Measurements from ENCODE around the gene CCDC175. TPM values are rescaled to one million over a fixed set of nuclear protein-coding genes. Genes with fewer than 3 reads are reported as not detected.

The CCDC175 gene
- total RNA-seq, 1 experiment from 2014 or later, result not detected

- CTCF ChIA-PET, result no interaction called here
- RAD21 ChIA-PET (ENCODE audit: low non-redundant PET in 1 of 2, low total read pairs in 2 of 2, uncharacterized antibody in 2 of 2, unreplicated experiment in 2 of 2), result no interaction called here
- ATAC-seq, result no peak
Observed at GRCh38 chr14:59461891-59462290, 114.7 kb downstream of the CCDC175 start.

More at GRCh38 chr14:59461891-59462290, 114.7 kb downstream of the CCDC175 start:
- Histone ChIP-seq H4K20me1 (ENCODE audit: insufficient read depth) (no peaks in the 10 kb centered on the region), H3K4me1 (ENCODE audit: control insufficient read depth in 1 of 2, insufficient read depth in 2 of 2, low read length in 2 of 2) (no peaks in the 10 kb centered on the region), H2AFZ (ENCODE audit: low read depth, low read length, poor library complexity, severe bottlenecking) (no peak overlapping the region), H3K9ac (ENCODE audit: low read length) (no peak overlapping the region), H3K9me3 (ENCODE audit: control insufficient read depth in 1 of 2, insufficient read depth in 1 of 2, low read depth in 1 of 2, low read length in 2 of 2) (no peaks in the 10 kb centered on the region), H3K27me3 (ENCODE audit: insufficient read depth, low read length) (no peaks in the 10 kb centered on the region), H3K4me3 (replicated peaks in 1 of 2; ENCODE audit: low read depth in 1 of 2, low read length in 2 of 2) (no peak overlapping the region), H3K79me2 (ENCODE audit: insufficient read depth, low read length) (no peaks in the 10 kb centered on the region), H3K36me3 (ENCODE audit: control insufficient read depth in 1 of 2, insufficient read depth in 2 of 2, low read length in 2 of 2) (peaks cover 2 to 14% of the 10 kb centered on the region in 2 experiments; a peak in 1 of 4 replicates), H3K27ac (ENCODE audit: low read depth, low read length) (no peak overlapping the region), H3K9me2 (ENCODE audit: insufficient read depth) (no peaks in the 10 kb centered on the region), H3K4me2 (ENCODE audit: low read length) (no peak overlapping the region)
- POLR2A ChIA-PET, result no interaction called here
- intact Hi-C loops (cut with micrococcal nuclease), result no loop called here
- no peak for TF ChIP-seq SP1 (IDR thresholded peaks at IDR 0.05; ENCODE audit: low read depth)
- no peak for TF ChIP-seq EZH2phosphoT487 (IDR thresholded peaks at IDR 0.05; ENCODE audit: borderline replicate concordance)
- TF ChIP-seq ZFX (IDR thresholded peaks at IDR 0.05), result no peak
- TF ChIP-seq REST (IDR thresholded peaks at IDR 0.05; ENCODE audit: low read depth), result no peak
- no peak for TF ChIP-seq ATF3 (IDR thresholded peaks at IDR 0.05)
- no peak for TF ChIP-seq ZBTB33 (IDR thresholded peaks at IDR 0.05; ENCODE audit: extremely low read depth, insufficient replicate concordance, low read length)
- no peak for TF ChIP-seq CBX3 (IDR thresholded peaks at IDR 0.05; ENCODE audit: low read depth)
- TF ChIP-seq POLR2AphosphoS5 (IDR thresholded peaks at IDR 0.05; ENCODE audit: low read depth, low read length), result no peak
- no peak for TF ChIP-seq SRF (IDR thresholded peaks at IDR 0.05; ENCODE audit: low read depth)
- no peak for DNase-seq (ENCODE audit: low read depth, low spot score)
- no TSS peak for BruUV-seq (replicated peaks)

Measured in HCT116 (cell line).